Type B pancreatic cell (in vitro differentiated cells): ENCODE results near the gene CFB. TPM values are rescaled to one million over a fixed set of nuclear protein-coding genes. Genes with fewer than 3 reads are reported as not detected.

Experiments used
- DNase-seq: peaks from one replicate; pipeline ENCODE4 v3.0.0; 2021; ENCODE audit warnings: mixed read lengths; ENCODE audit not compliant: unreplicated experiment; ENCODE audit errors: extremely low spot score
- H3K27ac Mint-ChIP-seq: 2 replicates; pipeline ENCODE4 v1.8.0; 2021; ENCODE audit warnings: mild to moderate bottlenecking, mixed read lengths
- H3K27me3 Mint-ChIP-seq: 2 replicates; pipeline ENCODE4 v1.8.0; 2021; ENCODE audit warnings: mixed read lengths
- H3K36me3 Mint-ChIP-seq: 2 replicates; pipeline ENCODE4 v1.8.0; 2021; ENCODE audit warnings: mixed read lengths
- H3K4me1 Mint-ChIP-seq: one replicate; pipeline ENCODE4 v1.8.0; 2021; ENCODE audit warnings: mixed read lengths; ENCODE audit not compliant: unreplicated experiment
- H3K4me3 Mint-ChIP-seq: 2 replicates; pipeline ENCODE4 v1.8.0; 2021; ENCODE audit warnings: mild to moderate bottlenecking, mixed read lengths
- H3K9me3 Mint-ChIP-seq: 2 replicates; pipeline ENCODE4 v1.8.0; 2021; ENCODE audit warnings: mixed read lengths
- CTCF ChIP-seq: fragments of 200-600 bp; sonication (generic); conservative IDR thresholded peaks from 2 replicates; pipeline ENCODE4 v1.5.0; 2021; ENCODE audit warnings: antibody characterized with exemption, mild to moderate bottlenecking
- total RNA-seq: library from RNA; stranded (reverse); gene quantifications from 2 replicates; pipeline ENCODE4 v1.2.1, GENCODE V29; 2021; ENCODE audit warnings: low replicate concordance

The CFB gene
- total RNA-seq, 1 donor from 2014 or later, result 13.6 TPM

GRCh38 chr6:31967926-31968320, 22.0 kb downstream of the CFB start:
- TF ChIP-seq CTCF, result no peak
- Mint-ChIP-seq H3K4me1 (peaks cover 11% of the 10 kb centered on the region), H3K27ac (peak overlapping the region; percentile 59), H3K9me3 (no peaks in the 10 kb centered on the region), H3K36me3 (peaks cover 9% of the 10 kb centered on the region), H3K4me3 (no peak overlapping the region), H3K27me3 (no peaks in the 10 kb centered on the region)
- no peak for DNase-seq

- Mint-ChIP-seq H3K27ac (peak overlapping the region; percentile 59), H3K9me3 (no peaks in the 10 kb centered on the region), H3K4me1 (peaks cover 15% of the 10 kb centered on the region), H3K27me3 (no peaks in the 10 kb centered on the region), H3K4me3 (no peak overlapping the region), H3K36me3 (peaks cover 13% of the 10 kb centered on the region)
- no peak for DNase-seq
- TF ChIP-seq CTCF, result no peak
Observed at GRCh38 chr6:31968326-31968725, 22.4 kb downstream of the CFB start.

GRCh38 chr6:31968791-31969711, 23.2 kb downstream of the CFB start:
- Mint-ChIP-seq H3K27me3 (no peaks in the 10 kb centered on the region), H3K27ac (peak overlapping the region; percentile 100), H3K4me1 (peaks cover 16% of the 10 kb centered on the region), H3K36me3 (peaks cover 14% of the 10 kb centered on the region), H3K9me3 (no peaks in the 10 kb centered on the region), H3K4me3 (peak overlapping the region; percentile 80)
- DNase-seq, result no peak
- no peak for TF ChIP-seq CTCF

GRCh38 chr6:31969712-31970603, 24.1 kb downstream of the CFB start:
- DNase-seq, result no peak
- no peak for TF ChIP-seq CTCF

GRCh38 chr6:31970604-31971271, 24.8 kb downstream of the CFB start:
- Mint-ChIP-seq H3K9me3 (no peaks in the 10 kb centered on the region), H3K27me3 (no peaks in the 10 kb centered on the region), H3K4me3 (peak overlapping the region; percentile 98), H3K4me1 (peaks cover 16% of the 10 kb centered on the region), H3K27ac (peak overlapping the region; percentile 100), H3K36me3 (peaks cover 18% of the 10 kb centered on the region)
- TF ChIP-seq CTCF, result no peak
- DNase-seq, result no peak

More at GRCh38 chr6:31969712-31970603, 24.1 kb downstream of the CFB start:
- no peaks in the 10 kb centered on the region for H3K9me3 Mint-ChIP-seq
- H3K36me3 Mint-ChIP-seq, result peaks cover 18% of the 10 kb centered on the region
- no peaks in the 10 kb centered on the region for H3K27me3 Mint-ChIP-seq
- H3K27ac Mint-ChIP-seq, result peak overlapping the region; percentile 100
- peak overlapping the region; percentile 80 for H3K4me3 Mint-ChIP-seq
- peaks cover 16% of the 10 kb centered on the region for H3K4me1 Mint-ChIP-seq
